Measurements from ENCODE around the gene HTRA1. TPM values are rescaled to one million over a fixed set of nuclear protein-coding genes. Genes with fewer than 3 reads are reported as not detected.

Gene HTRA1
- total RNA-seq, 4 donors from 2014 or later, result 37.1 to 99.4 (median 68.2) TPM

- DNase-seq, result no peak
- TF ChIP-seq POLR2A (IDR thresholded peaks at IDR 0.05) (no peak), CTCF (IDR thresholded peaks at IDR 0.05) (no peak)
- H3K4me1 ChIP-seq, result peaks cover 0 to 13% of the 10 kb centered on the region in 2 donors
- 82 to 90% methylated on average over 17 of the region's 17 CpGs for WGBS, 2 donors
- no peak overlapping the region for H3K27ac ChIP-seq
- intact Hi-C loops (cut with DNase I), result no loop called here
- H3K9me3 ChIP-seq, result no peaks in the 10 kb centered on the region
- no peaks in the 10 kb centered on the region for H3K27me3 ChIP-seq
- H3K4me3 ChIP-seq (replicated peaks in 1 of 3), result peak overlapping the region in 1 of 3 donors; percentile 65
- no peaks in the 10 kb centered on the region for H3K36me3 ChIP-seq
Observed at GRCh38 chr10:122463466-122464249, 2.3 kb downstream of the HTRA1 start.

- intact Hi-C loops (cut with DNase I), result no loop called here
- Histone ChIP-seq H3K27ac (no peak overlapping the region), H3K27me3 (no peaks in the 10 kb centered on the region), H3K4me1 (peaks cover 0 to 13% of the 10 kb centered on the region in 2 donors), H3K4me3 (replicated peaks in 1 of 3) (no peak overlapping the region), H3K36me3 (no peaks in the 10 kb centered on the region), H3K9me3 (no peaks in the 10 kb centered on the region)
- no peak for TF ChIP-seq POLR2A (IDR thresholded peaks at IDR 0.05)
- no peak for TF ChIP-seq CTCF (IDR thresholded peaks at IDR 0.05)
- 78 to 94% methylated on average over 4 of the region's 4 CpGs for WGBS, 2 donors
- DNase-seq, result no peak
Observed at GRCh38 chr10:122464250-122464510, 2.8 kb downstream of the HTRA1 start.

GRCh38 chr10:122464586-122464985 lies 3.2 kb downstream of the HTRA1 start:
- intact Hi-C loops (cut with DNase I), result no loop called here
- H3K27ac ChIP-seq, result no peak overlapping the region
- H3K9me3 ChIP-seq, result no peaks in the 10 kb centered on the region
- no peak overlapping the region for H3K4me3 ChIP-seq (replicated peaks in 1 of 3)
- no peaks in the 10 kb centered on the region for H3K36me3 ChIP-seq
- no peak for DNase-seq
- no peaks in the 10 kb centered on the region for H3K27me3 ChIP-seq
- H3K4me1 ChIP-seq, result peaks cover under 1 to 13% of the 10 kb centered on the region in 2 donors
- TF ChIP-seq POLR2A (IDR thresholded peaks at IDR 0.05), result no peak
- no peak for TF ChIP-seq CTCF (IDR thresholded peaks at IDR 0.05)
- 88 to 89% methylated on average over 11 of the region's 11 CpGs for WGBS, 2 donors

- 76 to 89% methylated on average over 6 of the region's 6 CpGs for WGBS, 2 donors
- TF ChIP-seq CTCF (IDR thresholded peaks at IDR 0.05), result no peak
- no peak for TF ChIP-seq POLR2A (IDR thresholded peaks at IDR 0.05)
- intact Hi-C loops (cut with DNase I), result no loop called here
- DNase-seq, result no peak
- no peak overlapping the region for H3K27ac ChIP-seq
- no peaks in the 10 kb centered on the region for H3K9me3 ChIP-seq
- H3K27me3 ChIP-seq, result no peaks in the 10 kb centered on the region
- H3K36me3 ChIP-seq, result no peaks in the 10 kb centered on the region
- no peak overlapping the region for H3K4me3 ChIP-seq (replicated peaks in 1 of 3)
- H3K4me1 ChIP-seq, result peaks cover 5 to 11% of the 10 kb centered on the region in 2 donors
Observed at GRCh38 chr10:122465401-122466040, 4.2 kb downstream of the HTRA1 start.

GRCh38 chr10:122466951-122467381 lies 5.6 kb downstream of the HTRA1 start:
- Histone ChIP-seq H3K4me3 (replicated peaks in 1 of 3) (no peak overlapping the region), H3K36me3 (no peaks in the 10 kb centered on the region), H3K9me3 (no peaks in the 10 kb centered on the region), H3K27ac (no peak overlapping the region), H3K4me1 (peaks cover 5 to 6% of the 10 kb centered on the region in 2 donors), H3K27me3 (no peaks in the 10 kb centered on the region)
- DNase-seq, result no peak
- no peak for TF ChIP-seq CTCF (IDR thresholded peaks at IDR 0.05)
- no peak for TF ChIP-seq POLR2A (IDR thresholded peaks at IDR 0.05)
- WGBS, 2 donors, result 76 to 81% methylated on average over 8 of the region's 8 CpGs
- intact Hi-C loops (cut with DNase I), result no loop called here

Measured in thyroid gland (tissue), 4 donors.